HepG2 (cell line): ENCODE results near the gene OVOL2. TPM values are rescaled to one million over a fixed set of nuclear protein-coding genes. Genes with fewer than 3 reads are reported as not detected.

ENCODE experiments used
- ATAC-seq: fragments of 200-7000 bp; cut with Tn5 transposase; 3 replicates; pipeline ENCODE4 v1.9.1; 2020; ENCODE audit warnings: mild to moderate bottlenecking, moderate library complexity
- BruUV-seq: library from RNA; stranded (reverse); fragments of 400-500 nt; replicated peaks from 2 replicates; lab custom pipeline; 2021; lab: Mats Ljungman, UMichigan
- CTCF ChIA-PET: fragments of 300-600 bp; formaldehyde crosslinking; extraction: SDS; loops from one replicate; lab custom pipeline; 2021; ENCODE audit warnings: low total read pairs, inconsistent platforms, low intra/inter-chr PET ratio; lab: Yijun Ruan, JAX
- POLR2A ChIA-PET: fragments of 350-600 bp; sonication (Branson Sonifier 250); formaldehyde crosslinking; loops from one replicate; lab custom pipeline; 2020; ENCODE audit warnings: antibody characterized with exemption, inconsistent platforms; lab: Yijun Ruan, JAX
- DNase-seq: peaks from one replicate; pipeline ENCODE4 v3.0.0-alpha.2; 2015; ENCODE audit warnings: low spot score
- FAIRE-seq: peaks from 3 replicates; lab custom pipeline; 2011; peaks lifted over from hg19 to GRCh38; lab: Jason Lieb, UNC
- H2AFZ ChIP-seq: one replicate; pipeline ENCODE4 v1.6.1; 2011; ENCODE audit warnings: low read length, inconsistent platforms
- H3K27ac ChIP-seq: fragments of 300-600 bp; 3 replicates; pipeline ENCODE4 v1.8.0; 2011; ENCODE audit warnings: mixed run types, mild to moderate bottlenecking, mixed read lengths, low read length, inconsistent platforms; ENCODE audit not compliant: insufficient read depth; ENCODE audit errors: extremely low read length
- H3K27me3 ChIP-seq, 2 experiments: fragments of 200-600 bp in 1 of 2; 2 replicates in 1 of 2; 3 replicates in 1 of 2; pipeline versions ENCODE4 v1.6.0 to v1.8.0; 2011; ENCODE audit warnings: low read length in 2 of 2, mild to moderate bottlenecking in 2 of 2, moderate library complexity in 2 of 2, inconsistent platforms in 1 of 2; ENCODE audit not compliant: insufficient read depth in 2 of 2, control insufficient read depth in 1 of 2
- H3K36me3 ChIP-seq, 2 experiments: fragments of 200-600 bp in 1 of 2; replicated peaks in 1 of 2; 2 replicates in 1 of 2; 3 replicates in 1 of 2; pipeline versions ENCODE4 v1.5.1 to v1.8.0; 2011; ENCODE audit warnings: low read length in 2 of 2, inconsistent platforms in 1 of 2; ENCODE audit not compliant: insufficient read depth in 2 of 2, control insufficient read depth in 1 of 2
- H3K4me1 ChIP-seq: 2 replicates; pipeline ENCODE4 v1.5.1; 2012; ENCODE audit warnings: low read length, inconsistent platforms; ENCODE audit not compliant: insufficient read depth
- H3K4me2 ChIP-seq: 2 replicates; pipeline ENCODE4 v1.6.0; 2011; ENCODE audit warnings: low read depth, low read length, inconsistent platforms
- H3K4me3 ChIP-seq, 3 experiments: fragments of 200-600 bp in 1 of 3; sonication (generic), shearing (Covaris generic) in 1 of 3; replicated peaks in 1 of 3; 2 replicates each; pipeline ENCODE4 v1.5.1; 2011 to 2016; ENCODE audit warnings: low read length in 3 of 3, inconsistent platforms in 2 of 3, low read depth in 2 of 3, mild to moderate bottlenecking in 2 of 3, control low read depth in 1 of 3, mixed read lengths in 1 of 3; ENCODE audit not compliant: insufficient read depth in 1 of 3
- H3K79me2 ChIP-seq: one replicate; pipeline ENCODE4 v1.6.1; 2011; ENCODE audit warnings: low read length, inconsistent platforms; ENCODE audit not compliant: insufficient read depth
- H3K9ac ChIP-seq: 2 replicates; pipeline ENCODE4 v1.6.0; 2011; ENCODE audit warnings: mild to moderate bottlenecking, low read depth, low read length, inconsistent platforms; ENCODE audit not compliant: insufficient read depth
- H3K9me3 ChIP-seq: 2 replicates; pipeline ENCODE4 v1.5.1; 2012; ENCODE audit warnings: mild to moderate bottlenecking, low read length
- H4K20me1 ChIP-seq: 2 replicates; pipeline ENCODE4 v1.6.0; 2011; ENCODE audit warnings: inconsistent platforms, mild to moderate bottlenecking, low read length, moderate library complexity; ENCODE audit not compliant: insufficient read depth
- FOXA3 ChIP-seq: IDR thresholded peaks from 2 replicates; pipeline ENCODE4 v1.6.1; 2016; ENCODE audit warnings: missing genetic modification reagents, missing compliant biosample characterization
- TEAD2 ChIP-seq: sonication (generic); formaldehyde crosslinking; IDR thresholded peaks from 2 replicates; pipeline ENCODE4 v1.9.0; 2021; ENCODE audit warnings: missing genetic modification reagents
- ZFAT ChIP-seq: sonication (generic); formaldehyde crosslinking; conservative IDR thresholded peaks from 2 replicates; pipeline ENCODE4 v1.8.1; 2023; ENCODE audit warnings: missing genetic modification reagents, inconsistent platforms
- ZNF17 ChIP-seq: sonication (generic); formaldehyde crosslinking; IDR thresholded peaks from 2 replicates; pipeline ENCODE4 v1.5.0; 2020; ENCODE audit warnings: mild to moderate bottlenecking, missing genetic modification reagents
- ZNF775 ChIP-seq: sonication (generic); formaldehyde crosslinking; IDR thresholded peaks from 2 replicates; pipeline ENCODE4 v1.4.0; 2020; ENCODE audit warnings: missing genetic modification reagents, mild to moderate bottlenecking, moderate library complexity, borderline replicate concordance
- WGBS: methylation state at CpG from one replicate; pipeline ENCODE4 v1.1.6; 2017; ENCODE audit warnings: low lambda C conversion rate; 5-methylcytosine and 5-hydroxymethylcytosine counted together
- in situ Hi-C: cut with HindIII; loops from 2 replicates; pipeline ENCODE4 v1.10.0; 2017; ENCODE audit warnings: low pct_unique_long_range_greater_than_20kb; ENCODE audit not compliant: extremely low pct_ligation_motif_present
- intact Hi-C: fragments of 100-400 bp; cut with micrococcal nuclease; formaldehyde crosslinking; loops from one replicate; pipeline ENCODE4 v1.10.0; 2022; ENCODE audit not compliant: unreplicated experiment
- polyA plus RNA-seq, 8 experiments: library from polyadenylated mRNA; depleted of rRNA in 3 of 8; stranded (reverse) in 7 of 8; unstranded in 1 of 8; fragments of >200 nt; fragmentation: Illumina TruSeq in 4 of 8; extraction: Trizol in 4 of 8; gene quantifications; 2 replicates each; pipeline versions ENCODE4 v1.2.1 to v1.2.3, GENCODE V29; 2011 to 2016; ENCODE audit warnings: low read depth in 4 of 8, missing spikeins in 1 of 8, mixed read lengths in 1 of 8; ENCODE audit not compliant: insufficient read depth in 1 of 8
- total RNA-seq, 5 experiments: library from RNA; depleted of rRNA; stranded (reverse); fragments of >200 nt; fragmentation: Illumina TruSeq; extraction: Trizol; gene quantifications; 2 replicates each; pipeline ENCODE4 v1.2.3, GENCODE V29; 2016; ENCODE audit warnings: low read depth in 1 of 5
- TF ChIP-seq, protein P1 (sequence below): sonication (generic); formaldehyde crosslinking; IDR thresholded peaks from 2 replicates; pipeline ENCODE4 v1.5.1; 2020; ENCODE audit warnings: mild to moderate bottlenecking, missing genetic modification reagents, moderate library complexity
- TF ChIP-seq, protein P2 (sequence below): sonication (generic); formaldehyde crosslinking; IDR thresholded peaks from 2 replicates; pipeline ENCODE4 v1.9.0; 2022; ENCODE audit warnings: missing genetic modification reagents, mild to moderate bottlenecking, borderline replicate concordance
- TF ChIP-seq, protein P3 (sequence below): sonication (generic); formaldehyde crosslinking; IDR thresholded peaks from 2 replicates; pipeline ENCODE4 v1.4.0; 2020; ENCODE audit warnings: missing genetic modification reagents

OVOL2 gene
- total and polyA plus RNA-seq, 2 of the 13 experiments (the other 11 are each of a cell fraction or from before 2014, with no cell fraction given): 0.20 to 0.31 TPM

DNA sequence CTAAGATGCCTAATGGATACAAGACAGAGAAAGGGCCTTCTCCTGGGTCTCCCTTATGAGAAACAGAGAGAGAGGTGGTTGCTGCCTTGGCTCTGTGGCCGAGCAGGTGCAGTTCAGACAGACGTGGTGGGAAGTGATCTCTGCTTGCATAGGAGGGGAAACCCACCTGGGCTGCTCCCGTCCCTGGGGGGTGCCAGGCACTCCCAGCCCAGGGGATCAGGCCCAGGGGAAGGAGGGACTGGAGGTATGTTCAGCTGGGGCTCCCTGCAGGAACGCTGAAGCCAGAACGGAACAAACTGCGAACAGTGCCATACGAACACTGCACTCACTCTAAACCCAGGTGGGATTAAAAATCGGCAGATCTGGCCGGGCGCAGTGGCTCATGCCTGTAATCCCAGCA, 35.7 kb upstream of the OVOL2 start:
- intact Hi-C loops (no loop called here), in situ Hi-C loops (no loop called here)
- ATAC-seq (peak; percentile 32), FAIRE-seq (no peak), DNase-seq (no peak)
- TF ChIP-seq ZNF17 (no peak), FOXA3 (CRISPR knock-in tag) (no peak)
- TF ChIP-seq, protein P1, sequence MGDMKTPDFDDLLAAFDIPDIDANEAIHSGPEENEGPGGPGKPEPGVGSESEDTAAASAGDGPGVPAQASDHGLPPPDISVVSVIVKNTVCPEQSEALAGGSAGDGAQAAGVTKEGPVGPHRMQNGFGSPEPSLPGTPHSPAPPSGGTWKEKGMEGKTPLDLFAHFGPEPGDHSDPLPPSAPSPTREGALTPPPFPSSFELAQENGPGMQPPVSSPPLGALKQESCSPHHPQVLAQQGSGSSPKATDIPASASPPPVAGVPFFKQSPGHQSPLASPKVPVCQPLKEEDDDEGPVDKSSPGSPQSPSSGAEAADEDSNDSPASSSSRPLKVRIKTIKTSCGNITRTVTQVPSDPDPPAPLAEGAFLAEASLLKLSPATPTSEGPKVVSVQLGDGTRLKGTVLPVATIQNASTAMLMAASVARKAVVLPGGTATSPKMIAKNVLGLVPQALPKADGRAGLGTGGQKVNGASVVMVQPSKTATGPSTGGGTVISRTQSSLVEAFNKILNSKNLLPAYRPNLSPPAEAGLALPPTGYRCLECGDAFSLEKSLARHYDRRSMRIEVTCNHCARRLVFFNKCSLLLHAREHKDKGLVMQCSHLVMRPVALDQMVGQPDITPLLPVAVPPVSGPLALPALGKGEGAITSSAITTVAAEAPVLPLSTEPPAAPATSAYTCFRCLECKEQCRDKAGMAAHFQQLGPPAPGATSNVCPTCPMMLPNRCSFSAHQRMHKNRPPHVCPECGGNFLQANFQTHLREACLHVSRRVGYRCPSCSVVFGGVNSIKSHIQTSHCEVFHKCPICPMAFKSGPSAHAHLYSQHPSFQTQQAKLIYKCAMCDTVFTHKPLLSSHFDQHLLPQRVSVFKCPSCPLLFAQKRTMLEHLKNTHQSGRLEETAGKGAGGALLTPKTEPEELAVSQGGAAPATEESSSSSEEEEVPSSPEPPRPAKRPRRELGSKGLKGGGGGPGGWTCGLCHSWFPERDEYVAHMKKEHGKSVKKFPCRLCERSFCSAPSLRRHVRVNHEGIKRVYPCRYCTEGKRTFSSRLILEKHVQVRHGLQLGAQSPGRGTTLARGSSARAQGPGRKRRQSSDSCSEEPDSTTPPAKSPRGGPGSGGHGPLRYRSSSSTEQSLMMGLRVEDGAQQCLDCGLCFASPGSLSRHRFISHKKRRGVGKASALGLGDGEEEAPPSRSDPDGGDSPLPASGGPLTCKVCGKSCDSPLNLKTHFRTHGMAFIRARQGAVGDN (CRISPR knock-in tag): peak; percentile 25; the same call in 1 of the 2 replicates
- Histone ChIP-seq H3K4me2 (no peak overlapping the region), H3K4me3 (no peak overlapping the region), H3K9me3 (no peaks in the 10 kb centered on the region), H2AFZ (no peak overlapping the region), H3K9ac (no peak overlapping the region), H3K4me1 (no peaks in the 10 kb centered on the region), H3K27ac (no peak overlapping the region), H3K27me3 (peaks cover 0 to 37% of the 10 kb centered on the region in 2 experiments; a peak in 3 of 5 replicates), H3K79me2 (no peaks in the 10 kb centered on the region), H3K36me3 (no peaks in the 10 kb centered on the region), H4K20me1 (no peaks in the 10 kb centered on the region)
- no TSS peak for BruUV-seq
- WGBS: 42% methylated on average over 10 of the region's 10 CpGs
- ChIA-PET POLR2A (no interaction called here), CTCF (no interaction called here)

DNA sequence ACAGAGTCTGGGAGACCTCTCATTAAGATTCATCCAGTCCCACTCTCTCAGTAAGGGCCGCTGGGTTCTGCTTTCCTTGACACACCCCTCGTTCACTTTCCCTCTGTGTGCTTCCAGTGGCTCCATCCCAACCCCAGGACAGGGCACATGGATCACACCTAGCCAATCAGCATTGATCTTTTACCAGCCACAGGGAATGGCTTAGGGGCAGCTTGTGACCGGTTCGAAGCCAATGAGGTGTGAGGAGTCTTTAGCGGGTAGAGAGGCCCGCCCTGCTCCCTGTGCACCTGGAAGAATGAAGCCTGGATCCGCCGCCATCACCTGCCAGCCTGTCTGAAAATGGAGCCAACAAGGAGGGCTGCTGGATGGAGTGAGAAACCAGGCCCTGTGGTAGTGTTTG, 35.2 kb upstream of the OVOL2 start:
- H3K27me3 ChIP-seq: peaks cover 0 to 37% of the 10 kb centered on the region in 2 experiments; a peak in 3 of 5 replicates
- in situ Hi-C loops: no loop called here
- intact Hi-C loops: no loop called here
- no peak overlapping the region for H3K4me3 ChIP-seq
- no peak overlapping the region for H3K9ac ChIP-seq
- no peaks in the 10 kb centered on the region for H3K36me3 ChIP-seq
- DNase-seq (no peak), FAIRE-seq (no peak), ATAC-seq (peak; percentile 28)
- H3K4me2 ChIP-seq: no peak overlapping the region
- no peaks in the 10 kb centered on the region for H3K79me2 ChIP-seq
- WGBS: 53% methylated on average over 8 of the region's 8 CpGs
- H3K4me1 ChIP-seq: no peaks in the 10 kb centered on the region
- TF ChIP-seq, protein P2, sequence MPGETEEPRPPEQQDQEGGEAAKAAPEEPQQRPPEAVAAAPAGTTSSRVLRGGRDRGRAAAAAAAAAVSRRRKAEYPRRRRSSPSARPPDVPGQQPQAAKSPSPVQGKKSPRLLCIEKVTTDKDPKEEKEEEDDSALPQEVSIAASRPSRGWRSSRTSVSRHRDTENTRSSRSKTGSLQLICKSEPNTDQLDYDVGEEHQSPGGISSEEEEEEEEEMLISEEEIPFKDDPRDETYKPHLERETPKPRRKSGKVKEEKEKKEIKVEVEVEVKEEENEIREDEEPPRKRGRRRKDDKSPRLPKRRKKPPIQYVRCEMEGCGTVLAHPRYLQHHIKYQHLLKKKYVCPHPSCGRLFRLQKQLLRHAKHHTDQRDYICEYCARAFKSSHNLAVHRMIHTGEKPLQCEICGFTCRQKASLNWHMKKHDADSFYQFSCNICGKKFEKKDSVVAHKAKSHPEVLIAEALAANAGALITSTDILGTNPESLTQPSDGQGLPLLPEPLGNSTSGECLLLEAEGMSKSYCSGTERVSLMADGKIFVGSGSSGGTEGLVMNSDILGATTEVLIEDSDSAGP: 0 out of 2 replicates have a peak, but pooled peaks have one; percentile 23
- TF ChIP-seq ZNF775 (CRISPR knock-in tag): no peak
- TF ChIP-seq, protein P3, sequence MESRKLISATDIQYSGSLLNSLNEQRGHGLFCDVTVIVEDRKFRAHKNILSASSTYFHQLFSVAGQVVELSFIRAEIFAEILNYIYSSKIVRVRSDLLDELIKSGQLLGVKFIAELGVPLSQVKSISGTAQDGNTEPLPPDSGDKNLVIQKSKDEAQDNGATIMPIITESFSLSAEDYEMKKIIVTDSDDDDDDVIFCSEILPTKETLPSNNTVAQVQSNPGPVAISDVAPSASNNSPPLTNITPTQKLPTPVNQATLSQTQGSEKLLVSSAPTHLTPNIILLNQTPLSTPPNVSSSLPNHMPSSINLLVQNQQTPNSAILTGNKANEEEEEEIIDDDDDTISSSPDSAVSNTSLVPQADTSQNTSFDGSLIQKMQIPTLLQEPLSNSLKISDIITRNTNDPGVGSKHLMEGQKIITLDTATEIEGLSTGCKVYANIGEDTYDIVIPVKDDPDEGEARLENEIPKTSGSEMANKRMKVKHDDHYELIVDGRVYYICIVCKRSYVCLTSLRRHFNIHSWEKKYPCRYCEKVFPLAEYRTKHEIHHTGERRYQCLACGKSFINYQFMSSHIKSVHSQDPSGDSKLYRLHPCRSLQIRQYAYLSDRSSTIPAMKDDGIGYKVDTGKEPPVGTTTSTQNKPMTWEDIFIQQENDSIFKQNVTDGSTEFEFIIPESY: peak; percentile 13; the same call in 1 of the 2 replicates
- no peak for TF ChIP-seq ZFAT (CRISPR knock-in tag)
- no peak for TF ChIP-seq TEAD2
- TF ChIP-seq, all 625 proteins: peak for 2
- Histone ChIP-seq H3K9me3 (no peaks in the 10 kb centered on the region), H4K20me1 (no peaks in the 10 kb centered on the region), H2AFZ (no peak overlapping the region), H3K27ac (no peak overlapping the region)
- ChIA-PET CTCF (no interaction called here), POLR2A (no interaction called here)
- BruUV-seq: no TSS peak
